Colonic mucosa (tissue), 4 donors: Measurements from ENCODE around the gene VPS51. TPM values are rescaled to one million over a fixed set of nuclear protein-coding genes. Genes with fewer than 3 reads are reported as not detected.

Experiments
- DNase-seq: peaks from one replicate; pipeline ENCODE4 v3.0.0-alpha.2; 2020
- H3K27ac ChIP-seq: fragments of 200-600 bp; one replicate; pipeline ENCODE4 v1.8.0; 2021
- H3K27me3 ChIP-seq: fragments of 200-600 bp; one replicate; pipeline ENCODE4 v1.8.0; 2021
- H3K36me3 ChIP-seq: fragments of 200-600 bp; one replicate; pipeline ENCODE4 v1.8.0; 2021
- H3K4me1 ChIP-seq: fragments of 200-600 bp; one replicate; pipeline ENCODE4 v1.8.0; 2021; ENCODE audit warnings: mild to moderate bottlenecking
- H3K4me3 ChIP-seq: fragments of 200-600 bp; one replicate; pipeline ENCODE4 v1.8.0; 2021
- H3K9ac ChIP-seq, 2 donors: one replicate each; pipeline ENCODE4 v1.7.0; 2013; ENCODE audit warnings: control low read depth in 2 of 2, low read depth in 2 of 2, low read length in 2 of 2
- H3K9me3 ChIP-seq: fragments of 200-600 bp; one replicate; pipeline ENCODE4 v1.8.0; 2021
- CTCF ChIP-seq: fragments of 200-600 bp; IDR thresholded peaks from one replicate; pipeline ENCODE4 v1.8.0; 2022; ENCODE audit warnings: antibody characterized with exemption, mild to moderate bottlenecking
- intact Hi-C: fragments of 100-400 bp; cut with DNase I; formaldehyde crosslinking; loops from one replicate; pipeline ENCODE4 v1.14.1; 2022
- total RNA-seq, 2 donors: library from RNA; stranded (reverse); fragmentation: NEBNext Ultra II Directional in 1 of 2; extraction: Animal tissue kit (Norgen Biotek cat#: 25700) in 1 of 2; gene quantifications; one replicate each; pipeline ENCODE4 v1.2.1, GENCODE V29; 2021
- donor health status: healthy.
- donor health status: DM: no; HTN: no; CAD: no.
- donor health status: DM: no; HTN: no; CAD: no.

The VPS51 gene
- total RNA-seq, 2 donors from 2014 or later, result 147 to 159 TPM

GRCh38 chr11:65072631-65072966 lies 23.4 kb upstream of the VPS51 start:
- Histone ChIP-seq H3K27me3 (no peaks in the 10 kb centered on the region), H3K27ac (no peak overlapping the region), H3K4me1 (no peaks in the 10 kb centered on the region), H3K9me3 (no peaks in the 10 kb centered on the region), H3K9ac (no peak overlapping the region), H3K4me3 (no peak overlapping the region), H3K36me3 (no peaks in the 10 kb centered on the region)
- DNase-seq, result no peak
- intact Hi-C loops, result no loop called here
- no peak for TF ChIP-seq CTCF

- intact Hi-C loops, result no loop called here
- Histone ChIP-seq H3K4me3 (no peak overlapping the region), H3K27me3 (no peaks in the 10 kb centered on the region), H3K4me1 (no peaks in the 10 kb centered on the region), H3K9ac (no peak overlapping the region), H3K9me3 (no peaks in the 10 kb centered on the region), H3K27ac (no peak overlapping the region), H3K36me3 (no peaks in the 10 kb centered on the region)
- DNase-seq, result no peak
- no peak for TF ChIP-seq CTCF
Measured at GRCh38 chr11:65077451-65077850, 18.6 kb upstream of the VPS51 start.

DNA sequence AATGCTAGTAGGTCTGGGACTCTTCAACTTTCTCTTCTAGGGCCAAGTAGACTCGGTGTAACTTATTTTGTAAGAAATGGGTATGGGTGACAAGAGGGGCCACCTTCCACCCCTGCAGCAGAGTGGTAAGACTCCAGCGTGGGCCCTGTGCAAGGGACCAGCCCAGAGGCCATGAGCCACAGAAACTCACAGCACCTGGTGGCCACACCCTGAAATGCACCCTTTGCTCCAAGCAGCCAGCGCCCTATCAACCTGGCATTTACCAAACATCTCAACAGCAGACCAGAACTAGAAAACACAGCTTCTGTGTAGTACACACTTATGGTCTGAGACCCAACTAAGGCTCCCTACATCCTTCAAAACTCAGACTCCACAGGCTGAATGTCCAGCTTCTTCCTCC lies 17.9 kb upstream of the VPS51 start:
- Histone ChIP-seq H3K27ac (no peak overlapping the region), H3K4me1 (peaks cover 3% of the 10 kb centered on the region), H3K36me3 (no peaks in the 10 kb centered on the region), H3K4me3 (no peak overlapping the region), H3K9ac (peak overlapping the region in 1 of 2 donors; percentile 22), H3K9me3 (no peaks in the 10 kb centered on the region), H3K27me3 (no peaks in the 10 kb centered on the region)
- peak; percentile 68 for TF ChIP-seq CTCF
- intact Hi-C loops, result no loop called here
- DNase-seq, result peak; percentile 75

- Histone ChIP-seq H3K4me3 (no peak overlapping the region), H3K27ac (no peak overlapping the region), H3K27me3 (no peaks in the 10 kb centered on the region), H3K36me3 (no peaks in the 10 kb centered on the region), H3K4me1 (peaks cover 7% of the 10 kb centered on the region), H3K9me3 (no peaks in the 10 kb centered on the region), H3K9ac (no peak overlapping the region)
- no peak for DNase-seq
- intact Hi-C loops, result no loop called here
- no peak for TF ChIP-seq CTCF
Measured at GRCh38 chr11:65078786-65079342, 17.1 kb upstream of the VPS51 start.

GRCh38 chr11:65083134-65083833 lies 12.7 kb upstream of the VPS51 start:
- H3K4me3 ChIP-seq, result peak overlapping the region; percentile 89
- intact Hi-C loops, result loop anchor here (10.0 kb wide), 1 partner anchor 238 kb away; the partner anchor contains the start of gene CDC42BPG
- peaks cover 13% of the 10 kb centered on the region for H3K4me1 ChIP-seq
- no peaks in the 10 kb centered on the region for H3K27me3 ChIP-seq
- TF ChIP-seq CTCF, result no peak
- H3K9ac ChIP-seq, result peak overlapping the region; percentile 57 to 90
- no peaks in the 10 kb centered on the region for H3K36me3 ChIP-seq
- no peaks in the 10 kb centered on the region for H3K9me3 ChIP-seq
- no peak for DNase-seq
- H3K27ac ChIP-seq, result peak overlapping the region; percentile 77
